ENCODE results near the gene ADGB. TPM values are rescaled to one million over a fixed set of nuclear protein-coding genes. Genes with fewer than 3 reads are reported as not detected.

Gene ADGB
- total RNA-seq, 2 experiments from 2014 or later = not detected

- H3K36me3 Mint-ChIP-seq (ENCODE audit: low read depth) = no peaks in the 10 kb centered on the region
- CTCF ChIA-PET = no interaction called here
- H3K9me3 Mint-ChIP-seq = no peaks in the 10 kb centered on the region
- no peak overlapping the region for H3K4me3 Mint-ChIP-seq
- intact Hi-C loops (cut with DNase I, micrococcal nuclease) = no loop called here
- H3K4me3 ChIP-seq (ENCODE audit: low read length) = no peak overlapping the region
- no peak for ATAC-seq (ENCODE audit: poor library complexity)
- no peaks in the 10 kb centered on the region for H3K27me3 ChIP-seq (ENCODE audit: control insufficient read depth in 1 of 2, insufficient read depth in 2 of 2, low read length in 2 of 2)
- no peak overlapping the region for H3K27ac ChIP-seq (ENCODE audit: low read depth in 1 of 2, low read length in 2 of 2)
- H3K4me1 Mint-ChIP-seq (ENCODE audit: low read depth) = no peaks in the 10 kb centered on the region
- H3K36me3 ChIP-seq (ENCODE audit: insufficient read depth, low read length) = no peaks in the 10 kb centered on the region
- DNase-seq = no peak
- H3K27me3 Mint-ChIP-seq = no peaks in the 10 kb centered on the region
- no peaks in the 10 kb centered on the region for H3K4me1 ChIP-seq (ENCODE audit: insufficient read depth, low read length)
- H3K9me3 ChIP-seq (ENCODE audit: control insufficient read depth in 1 of 2, insufficient read depth in 1 of 2, low read length in 2 of 2) = no peaks in the 10 kb centered on the region
- POLR2A ChIA-PET = no interaction called here
- H3K27ac Mint-ChIP-seq = no peak overlapping the region
- TF ChIP-seq, protein P1, sequence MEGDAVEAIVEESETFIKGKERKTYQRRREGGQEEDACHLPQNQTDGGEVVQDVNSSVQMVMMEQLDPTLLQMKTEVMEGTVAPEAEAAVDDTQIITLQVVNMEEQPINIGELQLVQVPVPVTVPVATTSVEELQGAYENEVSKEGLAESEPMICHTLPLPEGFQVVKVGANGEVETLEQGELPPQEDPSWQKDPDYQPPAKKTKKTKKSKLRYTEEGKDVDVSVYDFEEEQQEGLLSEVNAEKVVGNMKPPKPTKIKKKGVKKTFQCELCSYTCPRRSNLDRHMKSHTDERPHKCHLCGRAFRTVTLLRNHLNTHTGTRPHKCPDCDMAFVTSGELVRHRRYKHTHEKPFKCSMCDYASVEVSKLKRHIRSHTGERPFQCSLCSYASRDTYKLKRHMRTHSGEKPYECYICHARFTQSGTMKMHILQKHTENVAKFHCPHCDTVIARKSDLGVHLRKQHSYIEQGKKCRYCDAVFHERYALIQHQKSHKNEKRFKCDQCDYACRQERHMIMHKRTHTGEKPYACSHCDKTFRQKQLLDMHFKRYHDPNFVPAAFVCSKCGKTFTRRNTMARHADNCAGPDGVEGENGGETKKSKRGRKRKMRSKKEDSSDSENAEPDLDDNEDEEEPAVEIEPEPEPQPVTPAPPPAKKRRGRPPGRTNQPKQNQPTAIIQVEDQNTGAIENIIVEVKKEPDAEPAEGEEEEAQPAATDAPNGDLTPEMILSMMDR (IDR thresholded peaks at IDR 0.05) = no peak
These were observed 140.9 kb downstream of the ADGB start for GRCh38 chr6:146739696-146740095.

- Histone ChIP-seq H3K27me3 (ENCODE audit: control insufficient read depth in 1 of 2, insufficient read depth in 2 of 2, low read length in 2 of 2) (no peaks in the 10 kb centered on the region), H3K27ac (ENCODE audit: low read depth in 1 of 2, low read length in 2 of 2) (no peak overlapping the region), H3K4me3 (ENCODE audit: low read length) (no peak overlapping the region), H3K9me3 (ENCODE audit: control insufficient read depth in 1 of 2, insufficient read depth in 1 of 2, low read length in 2 of 2) (no peaks in the 10 kb centered on the region), H3K36me3 (ENCODE audit: insufficient read depth, low read length) (no peaks in the 10 kb centered on the region), H3K4me1 (ENCODE audit: insufficient read depth, low read length) (no peaks in the 10 kb centered on the region)
- Mint-ChIP-seq H3K4me3 (no peak overlapping the region), H3K27me3 (no peaks in the 10 kb centered on the region), H3K27ac (no peak overlapping the region), H3K36me3 (ENCODE audit: low read depth) (no peaks in the 10 kb centered on the region), H3K9me3 (no peaks in the 10 kb centered on the region), H3K4me1 (ENCODE audit: low read depth) (no peaks in the 10 kb centered on the region)
- CTCF ChIA-PET = no interaction called here
- POLR2A ChIA-PET = no interaction called here
- intact Hi-C loops (cut with DNase I, micrococcal nuclease) = no loop called here
- DNase-seq (no peak), ATAC-seq (ENCODE audit: poor library complexity) (no peak)
- TF ChIP-seq, protein P1 (IDR thresholded peaks at IDR 0.05) = no peak
These were observed 142.8 kb downstream of the ADGB start for GRCh38 chr6:146741609-146742008.

- Mint-ChIP-seq H3K4me1 (ENCODE audit: low read depth) (no peaks in the 10 kb centered on the region), H3K27me3 (peaks cover 6% of the 10 kb centered on the region), H3K36me3 (ENCODE audit: low read depth) (no peaks in the 10 kb centered on the region), H3K4me3 (no peak overlapping the region), H3K9me3 (peaks cover 3% of the 10 kb centered on the region), H3K27ac (no peak overlapping the region)
- Histone ChIP-seq H3K4me1 (ENCODE audit: insufficient read depth, low read length) (no peaks in the 10 kb centered on the region), H3K4me3 (ENCODE audit: low read length) (no peak overlapping the region), H3K27me3 (ENCODE audit: control insufficient read depth in 1 of 2, insufficient read depth in 2 of 2, low read length in 2 of 2) (peaks cover 0 to 4% of the 10 kb centered on the region in 2 experiments), H3K36me3 (ENCODE audit: insufficient read depth, low read length) (no peaks in the 10 kb centered on the region), H3K27ac (ENCODE audit: low read depth in 1 of 2, low read length in 2 of 2) (no peak overlapping the region), H3K9me3 (ENCODE audit: control insufficient read depth in 1 of 2, insufficient read depth in 1 of 2, low read length in 2 of 2) (no peaks in the 10 kb centered on the region)
- DNase-seq = no peak
- TF ChIP-seq, protein P1 (IDR thresholded peaks at IDR 0.05) = no peak
- ChIA-PET CTCF (no interaction called here), POLR2A (no interaction called here)
- intact Hi-C loops (cut with DNase I, micrococcal nuclease) = no loop called here
- ATAC-seq (ENCODE audit: poor library complexity) = no peak
These were observed 154.5 kb downstream of the ADGB start for GRCh38 chr6:146753306-146753705.
